C4-2B (cell line): ENCODE data around the gene POLR2A.
A peak's percentile ranks its signal among the peaks of the same experiment; 100 is the strongest.

Experiments
- H3K27ac ChIP-seq: fragments of 450-650 bp; 2 replicates; pipeline ENCODE4 v1.5.1; 2017
- ZFX ChIP-seq: fragments of 450-650 bp; IDR thresholded peaks from 2 replicates; pipeline ENCODE4 v1.6.1; 2017
- TF ChIP-seq, protein P1 (sequence below): fragments of 450-650 bp; conservative IDR thresholded peaks from 2 replicates; pipeline ENCODE4 v1.5.1; 2017; ENCODE audit warnings: mild to moderate bottlenecking

Gene POLR2A

GRCh38 chr17:7513850-7514419 lies 29.8 kb downstream of the POLR2A start:
- H3K27ac ChIP-seq: no peak overlapping the region
- TF ChIP-seq ZFX: no peak
- TF ChIP-seq, protein P1, sequence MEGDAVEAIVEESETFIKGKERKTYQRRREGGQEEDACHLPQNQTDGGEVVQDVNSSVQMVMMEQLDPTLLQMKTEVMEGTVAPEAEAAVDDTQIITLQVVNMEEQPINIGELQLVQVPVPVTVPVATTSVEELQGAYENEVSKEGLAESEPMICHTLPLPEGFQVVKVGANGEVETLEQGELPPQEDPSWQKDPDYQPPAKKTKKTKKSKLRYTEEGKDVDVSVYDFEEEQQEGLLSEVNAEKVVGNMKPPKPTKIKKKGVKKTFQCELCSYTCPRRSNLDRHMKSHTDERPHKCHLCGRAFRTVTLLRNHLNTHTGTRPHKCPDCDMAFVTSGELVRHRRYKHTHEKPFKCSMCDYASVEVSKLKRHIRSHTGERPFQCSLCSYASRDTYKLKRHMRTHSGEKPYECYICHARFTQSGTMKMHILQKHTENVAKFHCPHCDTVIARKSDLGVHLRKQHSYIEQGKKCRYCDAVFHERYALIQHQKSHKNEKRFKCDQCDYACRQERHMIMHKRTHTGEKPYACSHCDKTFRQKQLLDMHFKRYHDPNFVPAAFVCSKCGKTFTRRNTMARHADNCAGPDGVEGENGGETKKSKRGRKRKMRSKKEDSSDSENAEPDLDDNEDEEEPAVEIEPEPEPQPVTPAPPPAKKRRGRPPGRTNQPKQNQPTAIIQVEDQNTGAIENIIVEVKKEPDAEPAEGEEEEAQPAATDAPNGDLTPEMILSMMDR: no peak

DNA sequence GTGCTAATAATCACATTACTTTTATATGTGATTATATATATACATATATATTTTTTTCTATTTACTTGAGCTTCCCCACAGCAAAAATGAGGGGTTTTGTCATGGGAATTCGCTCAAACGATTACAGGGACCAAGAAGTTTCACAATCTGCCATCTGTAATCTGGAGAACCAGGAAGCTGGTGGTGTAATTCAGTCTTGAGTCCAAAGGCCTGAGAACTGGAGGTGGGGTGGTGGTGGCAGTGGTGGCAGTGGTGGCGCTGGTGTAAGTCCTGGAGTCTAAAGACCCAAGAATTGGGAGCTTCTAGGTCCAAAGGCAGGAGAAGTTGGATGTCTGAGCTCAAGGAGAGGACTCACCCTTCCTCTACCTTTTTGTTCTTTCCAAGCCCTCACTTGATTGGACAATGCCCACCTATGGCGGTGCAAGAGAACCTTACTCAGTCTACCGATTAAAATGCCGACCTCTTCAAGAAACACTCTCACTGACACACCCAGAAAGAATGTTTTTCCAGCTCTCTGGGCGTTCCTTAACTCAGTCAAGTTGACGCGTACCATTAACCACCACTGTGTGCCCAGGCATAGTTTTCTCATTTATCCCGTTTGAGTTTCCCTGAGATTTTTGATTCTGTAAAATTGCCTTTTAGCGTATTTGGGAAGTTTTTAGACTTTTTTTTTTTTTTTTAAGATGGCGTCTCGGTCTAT lies 31.9 kb downstream of the POLR2A start:
- H3K27ac ChIP-seq: no peak overlapping the region

DNA sequence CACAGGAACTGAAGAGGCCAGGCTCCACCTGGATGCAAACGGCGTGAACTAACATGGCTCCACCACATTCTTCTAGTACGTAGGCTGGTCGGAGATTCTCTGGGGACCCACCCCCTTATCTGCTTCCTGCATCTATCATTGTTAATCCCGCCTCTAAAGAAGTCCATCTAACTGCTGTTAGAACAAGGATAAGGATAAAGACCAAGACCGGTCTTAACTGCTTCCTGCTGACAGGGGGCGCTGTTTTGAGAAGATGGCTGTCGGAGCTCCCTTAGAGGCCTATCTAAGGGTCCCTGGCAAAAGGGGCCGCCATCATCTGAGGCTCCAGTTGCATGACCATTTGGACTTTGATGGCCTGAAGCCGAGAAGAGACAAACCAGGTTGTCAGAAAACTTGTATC lies 38.9 kb downstream of the POLR2A start:
- TF ChIP-seq, protein P1: peak; percentile 49
- no peak for TF ChIP-seq ZFX
- H3K27ac ChIP-seq: no peak overlapping the region

More for the DNA sequence above, 31.9 kb downstream of the POLR2A start:
- no peak for TF ChIP-seq ZFX
- TF ChIP-seq, protein P1: no peak

GRCh38 chr17:7528842-7529241 lies 44.7 kb downstream of the POLR2A start:
- TF ChIP-seq, protein P1: no peak
- no peak for TF ChIP-seq ZFX
- no peak overlapping the region for H3K27ac ChIP-seq

DNA sequence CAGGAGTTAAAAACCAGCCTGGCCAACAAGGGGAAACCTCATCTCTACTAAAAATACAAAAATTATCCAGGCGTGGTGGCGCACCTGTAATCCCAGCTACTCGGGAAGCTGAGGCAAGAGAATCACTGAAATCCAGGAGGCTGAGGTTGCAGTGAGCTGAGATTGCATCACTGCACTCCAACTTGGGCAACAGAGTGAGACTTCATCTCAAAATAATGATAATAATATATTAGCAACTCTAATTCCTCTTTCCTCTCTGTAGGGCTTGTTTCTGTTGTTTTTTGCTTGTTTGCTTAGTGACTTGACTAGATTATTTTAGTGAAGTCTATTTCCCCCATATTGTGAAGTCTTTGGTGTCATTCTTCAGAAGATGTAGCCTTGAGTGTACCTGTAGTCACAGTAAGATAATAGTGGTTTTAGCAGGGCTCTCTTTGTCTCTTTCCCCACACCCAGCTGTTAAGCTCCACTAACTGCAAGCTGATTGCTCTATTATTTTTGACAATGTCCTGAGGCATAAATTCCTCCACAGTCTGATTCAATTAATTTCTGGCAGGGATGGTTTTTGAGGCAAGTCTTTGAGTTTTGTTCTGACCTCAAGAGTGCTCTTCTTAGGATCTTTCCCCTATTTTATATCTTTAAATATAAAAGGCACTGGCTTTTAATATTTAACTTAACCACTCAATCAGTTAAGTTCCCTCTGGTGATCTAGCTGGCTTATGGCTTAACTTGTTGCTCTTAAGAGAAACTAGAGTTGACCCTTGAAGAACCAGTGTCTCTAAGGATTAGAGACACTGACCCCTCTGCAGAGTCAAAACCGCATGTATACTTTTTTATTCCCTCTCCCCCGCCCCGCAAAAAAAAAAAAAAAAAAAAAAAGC lies 46.1 kb downstream of the POLR2A start:
- H3K27ac ChIP-seq: no peak overlapping the region
- TF ChIP-seq ZFX: no peak
- TF ChIP-seq, protein P1: no peak

DNA sequence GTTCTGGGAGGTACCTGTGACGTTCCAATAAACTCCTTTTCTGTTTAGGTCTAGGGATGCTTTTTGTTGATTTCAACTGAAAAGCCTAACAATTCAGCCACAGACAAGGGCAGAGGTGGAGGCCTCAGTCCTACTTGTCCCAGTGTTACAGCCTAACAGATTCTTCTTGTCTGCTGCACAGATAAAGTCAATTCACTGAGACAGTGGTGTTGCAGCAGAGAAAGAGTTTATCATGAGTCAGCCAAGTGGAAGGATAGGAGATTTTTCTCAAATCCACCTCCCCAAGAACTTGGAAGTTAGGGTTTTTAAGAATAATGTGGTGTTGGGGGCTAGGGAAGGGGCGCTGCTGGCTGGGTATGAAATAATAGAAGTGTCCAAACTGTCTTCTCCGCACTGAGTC lies 53.9 kb downstream of the POLR2A start:
- H3K27ac ChIP-seq: no peak overlapping the region
- TF ChIP-seq, protein P1: no peak
- TF ChIP-seq ZFX: no peak

GRCh38 chr17:7538891-7539545 lies 54.9 kb downstream of the POLR2A start:
- no peak for TF ChIP-seq ZFX
- TF ChIP-seq, protein P1: no peak
- no peak overlapping the region for H3K27ac ChIP-seq
